T-helper 2 cell treated with Interferon-gamma antibody and Interleukin-4, amounts not matched to agents 5 μg/mL and 100 μg/mL, for 36 hours (primary cell): ENCODE data around the gene AGK.
A peak's percentile ranks its signal among the peaks of the same experiment; 100 is the strongest.
"Not testable (repeated sequence)": the region's sequence is repeated elsewhere in the genome, so short reads cannot be mapped to it uniquely, and the experiment has no call there.

ENCODE experiments used
- DNase-seq: peaks from one replicate; pipeline ENCODE4 v3.0.0; 2021; ENCODE audit warnings: low spot score
- H3K27ac Mint-ChIP-seq: one replicate; pipeline ENCODE4 v1.8.0; 2021; ENCODE audit warnings: mild to moderate bottlenecking, mixed read lengths
- H3K27me3 Mint-ChIP-seq: one replicate; pipeline ENCODE4 v1.8.0; 2021; ENCODE audit warnings: low read depth, mixed read lengths
- H3K36me3 Mint-ChIP-seq: one replicate; pipeline ENCODE4 v1.8.0; 2021; ENCODE audit warnings: low read depth, mixed read lengths
- H3K4me1 Mint-ChIP-seq: one replicate; pipeline ENCODE4 v1.8.0; 2021; ENCODE audit warnings: low read depth, mixed read lengths
- H3K4me3 Mint-ChIP-seq: one replicate; pipeline ENCODE4 v1.8.0; 2022; ENCODE audit warnings: mild to moderate bottlenecking, moderate library complexity, mixed read lengths
- H3K9me3 Mint-ChIP-seq: one replicate; pipeline ENCODE4 v1.8.0; 2021; ENCODE audit warnings: mixed read lengths

AGK gene

DNA sequence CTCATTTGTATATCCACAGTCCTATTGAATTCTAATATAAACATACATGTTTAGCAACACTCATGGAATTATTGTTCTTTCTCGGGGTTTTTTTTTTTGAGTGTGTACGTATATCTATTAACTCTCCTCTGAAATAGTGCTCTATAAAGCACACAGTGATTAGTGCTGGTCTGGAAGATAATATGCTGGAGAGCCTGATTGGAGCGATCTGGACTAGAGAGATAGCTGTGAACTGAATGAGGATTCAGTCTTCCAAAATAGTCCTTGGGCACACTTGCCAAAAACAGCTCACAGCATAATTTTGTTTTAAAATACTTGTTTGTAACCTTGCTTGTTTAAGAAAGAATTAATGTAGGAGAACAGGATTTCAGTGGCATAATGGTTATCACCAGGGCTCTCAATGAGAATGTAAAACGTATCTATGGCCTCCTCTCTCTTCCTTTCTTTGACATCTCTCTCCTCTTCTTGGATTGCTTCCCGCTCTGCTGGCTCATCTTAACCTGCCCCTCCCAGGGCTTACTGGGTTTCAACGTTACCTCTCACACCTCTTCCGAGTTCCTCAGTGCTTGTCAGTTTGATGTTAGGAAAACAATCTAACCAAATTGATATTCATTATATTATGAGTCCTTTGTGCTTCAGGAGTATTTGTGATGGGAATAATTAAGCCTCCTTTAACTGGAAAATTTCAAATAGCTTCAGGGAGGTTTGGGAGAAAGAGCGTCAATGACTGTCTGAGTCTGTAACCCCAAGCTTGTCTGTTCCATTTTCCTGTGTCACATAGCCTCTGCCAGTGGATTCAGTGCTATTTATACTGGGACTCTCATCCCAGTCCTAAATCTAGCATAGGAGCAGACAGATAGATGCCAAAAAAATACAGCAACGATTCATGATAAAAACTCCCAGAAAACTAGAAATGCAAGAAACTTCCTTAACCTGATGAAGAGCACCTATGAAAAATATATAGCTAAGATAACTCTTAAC is 16.2 kb upstream of the AGK start:
- Mint-ChIP-seq H3K9me3 (no peaks in the 10 kb centered on the region), H3K4me3 (no peak overlapping the region), H3K27me3 (peaks cover 33% of the 10 kb centered on the region), H3K4me1 (peaks cover 2% of the 10 kb centered on the region), H3K27ac (no peak overlapping the region), H3K36me3 (no peaks in the 10 kb centered on the region)
- DNase-seq, result no peak

DNA sequence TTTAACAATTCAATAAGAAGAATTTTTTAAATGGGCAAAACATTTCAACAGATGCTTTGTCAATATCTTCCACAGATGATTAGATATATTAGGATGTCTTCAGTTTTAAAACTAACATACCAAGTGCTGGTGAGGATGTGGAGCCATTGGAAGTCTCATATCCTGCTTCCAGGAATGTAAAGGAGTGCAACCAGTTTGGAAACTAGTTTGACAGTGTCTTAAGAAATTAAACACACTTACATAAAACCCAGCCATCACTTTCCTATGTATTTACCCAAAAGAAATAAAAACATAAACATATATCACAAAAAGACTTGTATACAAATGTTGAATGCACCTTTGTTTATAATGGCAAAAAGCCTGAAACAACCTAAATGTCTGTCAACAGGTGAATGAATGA is 13.3 kb upstream of the AGK start:
- Mint-ChIP-seq H3K27ac (no peak overlapping the region), H3K4me3 (no peak overlapping the region)

DNA sequence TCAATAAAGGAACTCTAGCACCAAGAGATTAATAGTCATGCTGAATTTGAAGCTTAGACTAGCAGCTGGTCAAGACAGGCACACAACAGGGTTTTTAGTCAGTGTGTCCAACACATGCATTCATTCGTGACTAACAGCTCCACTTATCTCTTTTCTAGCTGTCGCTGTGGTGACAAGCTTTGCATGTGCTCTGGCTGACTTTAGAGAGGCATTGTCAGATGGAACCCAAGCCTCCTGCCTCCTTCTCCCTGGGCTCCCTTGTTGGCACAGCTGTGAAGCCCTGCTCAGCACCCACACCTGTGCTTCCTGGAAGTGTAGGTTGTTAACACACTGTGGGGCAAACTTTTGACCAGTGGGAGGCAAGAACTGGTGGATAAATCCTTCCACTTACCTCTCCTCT is 9.8 kb upstream of the AGK start:
- Mint-ChIP-seq H3K4me1 (no peaks in the 10 kb centered on the region), H3K27me3 (peaks cover 25% of the 10 kb centered on the region), H3K36me3 (no peaks in the 10 kb centered on the region), H3K9me3 (no peaks in the 10 kb centered on the region), H3K4me3 (no peak overlapping the region), H3K27ac (no peak overlapping the region)
- no peak for DNase-seq

More for the DNA sequence above, 13.3 kb upstream of the AGK start:
- Mint-ChIP-seq H3K4me1 (peaks cover 2% of the 10 kb centered on the region), H3K27me3 (peaks cover 36% of the 10 kb centered on the region), H3K9me3 (no peaks in the 10 kb centered on the region), H3K36me3 (no peaks in the 10 kb centered on the region)
- DNase-seq, result no peak

DNA sequence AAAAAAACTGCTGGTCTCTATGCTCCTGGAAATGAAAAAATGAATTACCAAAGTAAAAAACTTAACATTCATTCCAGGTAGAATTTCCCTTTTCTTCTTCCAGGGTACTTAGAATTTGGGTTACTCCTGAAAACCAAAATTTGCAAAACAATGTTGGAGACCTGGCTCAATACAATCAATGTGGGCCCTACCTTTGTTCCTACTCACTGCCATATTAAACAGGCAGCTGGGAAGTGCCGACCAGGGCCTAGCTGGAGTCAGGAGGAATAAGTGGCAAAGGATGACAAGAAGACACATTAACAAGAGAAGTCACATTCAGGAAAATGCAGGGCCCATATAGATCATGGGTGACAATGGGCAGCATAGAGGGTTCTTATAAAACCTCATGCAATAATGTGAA is 6.4 kb upstream of the AGK start:
- Mint-ChIP-seq H3K27me3 (peaks cover 6% of the 10 kb centered on the region), H3K36me3 (no peaks in the 10 kb centered on the region), H3K4me1 (no peaks in the 10 kb centered on the region), H3K9me3 (no peaks in the 10 kb centered on the region), H3K27ac (no peak overlapping the region), H3K4me3 (no peak overlapping the region)
- DNase-seq, result no peak

DNA sequence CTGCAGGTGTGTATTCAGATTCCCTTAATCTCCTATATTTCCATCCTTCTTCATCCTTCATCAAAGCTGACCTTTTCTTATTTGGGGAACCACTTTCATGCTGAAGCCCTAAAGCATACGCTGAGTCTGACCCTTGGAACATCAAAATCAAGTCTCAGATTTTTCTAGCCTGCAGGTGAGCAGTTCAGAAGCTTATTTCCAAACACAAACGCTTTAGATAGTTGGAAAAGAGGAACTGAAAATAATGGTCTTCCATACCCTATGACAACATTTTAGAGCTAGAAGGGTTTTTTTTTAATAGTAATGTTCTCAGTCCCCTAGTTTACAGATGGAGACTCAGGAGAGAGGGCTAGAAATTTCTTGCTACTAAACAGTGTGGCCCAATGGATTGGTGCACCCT is 1.6 kb upstream of the AGK start:
- H3K9me3 Mint-ChIP-seq, result no peaks in the 10 kb centered on the region
- H3K27ac Mint-ChIP-seq, result no peak overlapping the region
- no peaks in the 10 kb centered on the region for H3K27me3 Mint-ChIP-seq
- peaks cover 23% of the 10 kb centered on the region for H3K4me1 Mint-ChIP-seq
- DNase-seq, result no peak
- H3K4me3 Mint-ChIP-seq, result no peak overlapping the region
- H3K36me3 Mint-ChIP-seq, result peaks cover 11% of the 10 kb centered on the region

DNA sequence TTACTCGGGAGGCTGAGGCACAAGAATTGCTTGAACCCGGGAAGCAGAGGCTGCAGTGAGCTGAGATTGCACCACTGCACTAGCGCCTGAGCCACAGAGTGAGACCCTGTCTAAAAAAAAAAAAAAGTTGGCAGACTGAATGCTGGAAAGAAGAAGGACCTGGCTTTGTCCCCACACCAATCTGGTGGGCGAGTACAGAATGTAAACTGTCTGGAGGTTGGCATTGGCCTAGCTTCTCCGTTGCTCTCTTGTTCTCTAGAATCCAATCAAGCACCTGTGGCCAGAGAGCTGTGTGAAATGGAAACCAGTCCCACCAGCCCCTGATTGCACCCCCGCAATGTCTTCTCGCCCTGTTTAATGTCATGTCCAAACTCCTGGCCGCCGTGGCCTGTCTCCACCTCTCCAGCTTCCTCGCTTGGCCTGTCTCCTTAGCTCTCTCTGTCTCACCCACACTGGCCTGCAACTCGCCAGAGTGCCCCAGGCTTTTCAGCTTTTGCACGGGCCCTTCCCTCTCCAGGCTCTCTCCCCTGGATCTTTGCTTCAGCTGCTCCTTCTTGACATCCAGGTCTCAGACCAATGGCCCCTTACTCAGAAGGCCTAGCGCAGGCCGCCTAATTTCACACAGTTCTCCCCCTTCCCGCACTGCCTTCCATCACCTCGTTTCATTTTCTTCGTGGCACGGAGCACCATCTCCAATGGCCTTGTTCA is 670 bp upstream of the AGK start:
- Mint-ChIP-seq H3K27ac (peak overlapping the region; percentile 84), H3K27me3 (no peaks in the 10 kb centered on the region), H3K4me3 (peak overlapping the region; percentile 85), H3K4me1 (peaks cover 29% of the 10 kb centered on the region), H3K9me3 (no peaks in the 10 kb centered on the region), H3K36me3 (peaks cover 19% of the 10 kb centered on the region)
- no peak for DNase-seq

DNA sequence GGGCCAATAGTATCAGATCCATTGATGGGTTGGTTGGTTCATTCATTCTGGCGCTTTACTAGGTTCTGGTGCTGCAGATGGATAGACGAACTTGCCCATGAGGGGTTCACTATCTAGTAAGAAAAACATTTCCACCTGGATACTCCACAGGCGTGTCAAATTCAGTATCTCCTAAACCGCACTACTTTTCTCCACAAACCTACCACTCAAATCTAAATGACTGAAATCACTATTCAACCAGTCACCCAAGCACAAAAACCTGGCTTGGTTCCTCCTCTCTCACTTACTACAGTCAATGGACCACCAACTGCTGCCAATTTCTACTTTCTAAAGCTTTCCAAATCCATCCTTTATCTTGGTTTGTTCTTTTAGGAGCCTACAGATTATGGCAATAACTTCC is 572 bp downstream of the AGK start:
- H3K4me1 Mint-ChIP-seq, result peaks cover 34% of the 10 kb centered on the region
- H3K27ac Mint-ChIP-seq, result peak overlapping the region; percentile 84
- H3K4me3 Mint-ChIP-seq, result peak overlapping the region; percentile 85
- no peak for DNase-seq
- H3K27me3 Mint-ChIP-seq, result no peaks in the 10 kb centered on the region
- H3K9me3 Mint-ChIP-seq, result no peaks in the 10 kb centered on the region
- peaks cover 28% of the 10 kb centered on the region for H3K36me3 Mint-ChIP-seq

DNA sequence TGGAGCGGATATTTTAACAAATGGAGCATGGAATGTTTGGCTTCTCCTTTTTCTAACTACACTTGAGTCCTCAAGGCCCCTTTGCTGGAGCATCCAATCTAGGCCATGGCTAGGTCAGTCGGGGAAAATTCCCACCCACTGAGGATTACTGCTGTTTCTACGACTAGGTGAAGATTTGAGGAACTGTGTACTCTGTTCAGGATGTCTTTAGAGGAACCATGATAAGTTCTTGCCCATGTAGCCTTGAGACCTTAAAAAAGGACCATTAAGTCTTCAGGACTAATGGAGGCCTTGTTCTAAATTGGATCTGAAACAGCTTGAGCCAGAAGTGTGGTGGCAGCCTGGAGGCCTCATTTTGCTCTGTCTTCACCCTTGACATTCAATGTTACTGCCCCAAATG is 6.2 kb downstream of the AGK start:
- Mint-ChIP-seq H3K4me1 (peaks cover 61% of the 10 kb centered on the region), H3K27me3 (no peaks in the 10 kb centered on the region), H3K4me3 (peak overlapping the region; percentile 73), H3K9me3 (peaks cover 31% of the 10 kb centered on the region), H3K36me3 (peaks cover 79% of the 10 kb centered on the region), H3K27ac (peak overlapping the region; percentile 97)
- no peak for DNase-seq

DNA sequence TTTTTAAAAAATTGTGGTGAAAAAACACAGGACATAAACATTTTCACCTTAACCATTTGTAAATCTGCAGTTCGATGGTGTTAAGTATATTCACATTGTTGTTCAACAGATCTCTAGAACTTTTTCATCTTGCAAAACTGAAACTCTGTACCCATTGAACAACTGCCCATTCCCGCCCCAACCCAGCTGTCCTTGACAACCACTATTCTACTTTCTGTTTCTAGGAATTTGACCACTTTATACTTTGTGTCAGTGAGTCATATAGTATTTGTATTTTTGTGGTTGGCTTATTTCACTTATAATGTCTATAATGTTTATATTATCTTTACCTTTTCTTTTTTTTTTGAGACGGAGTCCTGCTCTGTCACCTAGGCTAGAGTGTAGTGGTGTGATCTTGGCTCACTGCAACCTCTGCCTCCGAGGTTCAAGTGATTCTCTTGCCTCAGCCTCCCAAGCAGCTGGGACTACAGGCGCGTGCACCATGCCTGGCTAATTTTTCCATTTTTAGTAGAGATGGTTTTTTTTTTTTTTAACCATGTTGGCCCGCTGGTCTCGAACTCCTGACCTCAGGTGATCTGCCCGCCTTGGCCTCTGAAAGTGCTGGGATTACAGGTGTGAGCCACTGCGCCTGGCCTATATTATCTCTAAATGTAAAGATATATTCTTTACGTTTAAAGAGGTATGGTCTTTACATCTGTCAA is 6.8 kb downstream of the AGK start:
- H3K36me3 Mint-ChIP-seq, result peaks cover 80% of the 10 kb centered on the region
- DNase-seq, result peak; percentile 42
- H3K4me1 Mint-ChIP-seq, result peaks cover 55% of the 10 kb centered on the region
- H3K9me3 Mint-ChIP-seq, result peaks cover 31% of the 10 kb centered on the region
- peak overlapping the region; percentile 97 for H3K27ac Mint-ChIP-seq
- not testable (repeated sequence) for H3K27me3 Mint-ChIP-seq
- H3K4me3 Mint-ChIP-seq, result peak overlapping the region; percentile 73

DNA sequence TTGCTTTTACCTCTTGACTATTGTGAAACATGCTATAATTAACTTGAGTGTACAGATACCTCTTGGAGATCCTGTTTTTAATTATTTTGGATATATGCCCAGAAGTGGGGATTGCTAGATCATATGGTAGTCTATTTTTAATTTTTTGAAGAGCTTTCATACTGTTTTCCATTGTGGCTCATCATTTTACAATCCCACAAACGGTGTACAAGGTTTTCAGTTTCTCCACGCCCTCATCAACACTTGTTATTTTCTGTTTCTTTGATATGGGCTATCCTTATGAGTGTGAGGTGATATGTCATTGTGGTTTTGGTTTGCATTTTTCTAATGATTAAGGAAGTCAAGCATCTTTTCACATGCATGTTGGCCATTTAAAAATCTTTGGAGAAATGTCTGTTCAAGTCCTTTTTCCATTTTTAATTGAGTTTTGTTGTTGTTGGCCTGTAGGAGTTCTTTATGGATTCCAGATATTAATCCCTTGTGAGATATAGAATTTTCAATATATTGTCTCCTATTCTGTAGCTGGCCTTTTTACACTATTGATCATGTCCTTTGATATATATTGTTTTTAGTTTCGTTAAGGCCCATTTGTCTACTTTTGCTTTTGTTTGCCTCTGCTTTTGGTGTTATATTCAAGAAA is 7.5 kb downstream of the AGK start:
- Mint-ChIP-seq H3K9me3 (peaks cover 31% of the 10 kb centered on the region), H3K27me3 (no peaks in the 10 kb centered on the region), H3K4me3 (peak overlapping the region; percentile 71), H3K36me3 (peaks cover 81% of the 10 kb centered on the region), H3K27ac (peak overlapping the region; percentile 97), H3K4me1 (peaks cover 55% of the 10 kb centered on the region)
- peak; percentile 45 for DNase-seq

DNA sequence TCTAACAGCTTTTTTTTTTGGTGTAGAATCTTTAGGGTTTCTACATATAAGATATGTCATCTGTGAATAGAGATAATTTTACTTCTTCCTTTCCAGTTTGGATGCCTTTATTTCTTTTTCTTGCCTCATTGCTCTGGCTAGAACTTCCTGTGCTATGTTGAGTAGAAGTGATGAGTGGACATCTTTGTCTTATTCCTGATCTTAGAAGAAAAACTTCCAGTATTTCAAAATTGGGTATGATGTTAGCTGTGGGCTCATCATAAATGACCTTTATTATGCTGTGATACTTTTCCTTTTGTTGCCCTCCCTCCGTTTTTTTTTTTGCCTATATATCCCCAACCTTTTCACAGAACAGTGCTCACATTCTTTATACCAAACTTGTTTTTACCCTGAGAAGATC is 8.8 kb downstream of the AGK start:
- Mint-ChIP-seq H3K36me3 (peaks cover 92% of the 10 kb centered on the region), H3K4me1 (peaks cover 60% of the 10 kb centered on the region), H3K9me3 (peaks cover 31% of the 10 kb centered on the region), H3K27ac (peak overlapping the region; percentile 81), H3K4me3 (peak overlapping the region; percentile 35), H3K27me3 (no peaks in the 10 kb centered on the region)
- no peak for DNase-seq

DNA sequence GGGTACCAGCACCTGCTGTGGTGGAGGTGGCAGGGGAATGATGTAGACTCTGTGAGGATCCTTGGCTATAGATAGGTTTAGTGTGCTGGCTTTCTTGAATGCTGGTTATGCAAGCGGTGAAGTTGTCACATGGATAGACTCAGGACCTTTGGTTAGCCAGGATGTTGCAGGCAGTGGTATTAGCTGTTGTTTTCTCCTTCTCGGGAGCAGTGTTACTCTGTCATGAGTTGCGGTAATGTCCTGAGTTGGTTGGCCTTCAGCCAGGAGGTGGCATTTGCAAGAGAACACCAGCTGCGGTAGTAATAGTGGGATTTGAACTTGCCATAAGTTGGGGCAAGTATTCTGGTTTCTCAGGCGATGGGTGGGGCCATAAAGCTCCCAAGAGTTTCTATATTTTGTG is 10.8 kb downstream of the AGK start:
- H3K36me3 Mint-ChIP-seq, result peaks cover 92% of the 10 kb centered on the region
- H3K9me3 Mint-ChIP-seq, result peaks cover 31% of the 10 kb centered on the region
- no peaks in the 10 kb centered on the region for H3K27me3 Mint-ChIP-seq
- no peak for DNase-seq
- H3K4me3 Mint-ChIP-seq, result no peak overlapping the region
- peak overlapping the region; percentile 34 for H3K27ac Mint-ChIP-seq
- peaks cover 63% of the 10 kb centered on the region for H3K4me1 Mint-ChIP-seq

DNA sequence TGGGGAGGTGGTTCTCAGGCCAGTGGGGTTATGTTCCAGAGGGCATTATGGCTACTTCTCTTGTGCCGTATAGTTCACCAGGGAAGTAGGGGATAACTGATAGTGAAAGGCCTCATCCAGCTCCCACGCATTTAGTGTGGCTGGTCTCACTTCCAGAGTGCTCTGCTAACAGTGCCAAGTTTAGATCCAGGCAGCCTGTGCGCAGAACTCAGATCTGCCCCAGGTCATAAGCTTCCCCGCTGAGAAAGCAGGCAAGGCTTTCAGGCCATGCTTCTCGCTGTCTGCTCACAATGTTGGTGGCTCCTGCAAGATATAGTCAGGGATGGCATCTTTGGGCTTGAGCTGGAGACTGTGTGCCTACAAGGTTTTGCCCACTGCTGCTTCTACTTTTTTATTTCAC is 11.3 kb downstream of the AGK start:
- Mint-ChIP-seq H3K36me3 (peaks cover 87% of the 10 kb centered on the region), H3K27ac (no peak overlapping the region), H3K4me3 (no peak overlapping the region), H3K9me3 (peaks cover 31% of the 10 kb centered on the region), H3K4me1 (peaks cover 58% of the 10 kb centered on the region), H3K27me3 (no peaks in the 10 kb centered on the region)
- no peak for DNase-seq
